ENCODE measurements around the gene PLCB1.

The PLCB1 gene

DNA sequence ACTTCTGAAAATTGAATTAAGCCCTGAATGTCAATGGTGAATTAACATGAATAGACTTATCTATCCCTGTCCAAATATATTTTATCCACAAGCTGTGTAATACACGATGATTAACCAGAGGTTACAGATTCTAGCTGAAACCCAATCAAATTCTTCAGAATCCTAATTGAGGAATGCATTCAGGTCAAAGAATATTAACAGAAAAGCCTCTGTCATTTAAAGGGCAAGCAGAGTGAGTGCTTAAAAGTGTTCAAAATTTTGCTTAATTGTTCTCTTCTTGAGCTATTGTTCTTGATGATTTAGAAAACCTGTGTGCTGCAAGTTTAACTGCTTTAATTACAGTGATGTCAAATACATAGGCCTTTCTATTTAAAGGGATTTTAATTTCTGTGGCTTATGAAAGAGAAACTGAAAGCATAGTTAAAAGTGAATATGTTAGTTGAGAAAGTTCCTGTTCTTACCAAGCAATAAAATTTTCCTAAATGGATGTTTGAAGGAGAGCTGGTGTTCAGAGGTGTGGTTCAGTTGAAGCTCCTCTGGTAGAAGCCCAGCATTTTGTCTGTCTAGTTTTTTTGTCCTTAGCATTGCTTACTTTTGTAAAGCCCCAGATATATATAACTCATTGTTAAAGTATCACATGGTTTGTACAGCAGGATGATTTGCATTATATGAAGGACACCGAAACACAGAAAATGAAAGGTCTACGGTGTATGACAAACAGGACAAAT lies 470.5 kb downstream of the PLCB1 start:
- H3K9me2 ChIP-seq (replicated peaks; ENCODE audit: control insufficient read depth, low read length), result no peaks in the 10 kb centered on the region
- no peaks in the 10 kb centered on the region for H3F3A ChIP-seq (ENCODE audit: control insufficient read depth, insufficient read depth)
- H3K27ac ChIP-seq (ENCODE audit: low read depth, low read length), result no peak overlapping the region
- TF ChIP-seq, protein P1, sequence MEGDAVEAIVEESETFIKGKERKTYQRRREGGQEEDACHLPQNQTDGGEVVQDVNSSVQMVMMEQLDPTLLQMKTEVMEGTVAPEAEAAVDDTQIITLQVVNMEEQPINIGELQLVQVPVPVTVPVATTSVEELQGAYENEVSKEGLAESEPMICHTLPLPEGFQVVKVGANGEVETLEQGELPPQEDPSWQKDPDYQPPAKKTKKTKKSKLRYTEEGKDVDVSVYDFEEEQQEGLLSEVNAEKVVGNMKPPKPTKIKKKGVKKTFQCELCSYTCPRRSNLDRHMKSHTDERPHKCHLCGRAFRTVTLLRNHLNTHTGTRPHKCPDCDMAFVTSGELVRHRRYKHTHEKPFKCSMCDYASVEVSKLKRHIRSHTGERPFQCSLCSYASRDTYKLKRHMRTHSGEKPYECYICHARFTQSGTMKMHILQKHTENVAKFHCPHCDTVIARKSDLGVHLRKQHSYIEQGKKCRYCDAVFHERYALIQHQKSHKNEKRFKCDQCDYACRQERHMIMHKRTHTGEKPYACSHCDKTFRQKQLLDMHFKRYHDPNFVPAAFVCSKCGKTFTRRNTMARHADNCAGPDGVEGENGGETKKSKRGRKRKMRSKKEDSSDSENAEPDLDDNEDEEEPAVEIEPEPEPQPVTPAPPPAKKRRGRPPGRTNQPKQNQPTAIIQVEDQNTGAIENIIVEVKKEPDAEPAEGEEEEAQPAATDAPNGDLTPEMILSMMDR (IDR thresholded peaks at IDR 0.05; ENCODE audit: low read depth, low read length, poor library complexity, severe bottlenecking), result no peak
- no peak for TF ChIP-seq EZH2phosphoT487 (IDR thresholded peaks at IDR 0.05; ENCODE audit: borderline replicate concordance, low read length)
- H3K79me2 ChIP-seq (ENCODE audit: control insufficient read depth, low read length), result no peaks in the 10 kb centered on the region
- H3K36me3 ChIP-seq (ENCODE audit: control insufficient read depth, low read length), result no peaks in the 10 kb centered on the region
- H4K20me1 ChIP-seq (ENCODE audit: control insufficient read depth, insufficient read depth, low read depth, low read length), result no peaks in the 10 kb centered on the region
- no peaks in the 10 kb centered on the region for H3K9me3 ChIP-seq (ENCODE audit: control insufficient read depth, insufficient read depth, low read length)
- H3K4me3 ChIP-seq (ENCODE audit: low read length), result no peak overlapping the region
- no peaks in the 10 kb centered on the region for H3K27me3 ChIP-seq (ENCODE audit: control insufficient read depth, low read length)
- H3K4me1 ChIP-seq (ENCODE audit: control insufficient read depth, low read length), result no peaks in the 10 kb centered on the region
- H3K4me2 ChIP-seq (ENCODE audit: low read length), result no peak overlapping the region

DNA sequence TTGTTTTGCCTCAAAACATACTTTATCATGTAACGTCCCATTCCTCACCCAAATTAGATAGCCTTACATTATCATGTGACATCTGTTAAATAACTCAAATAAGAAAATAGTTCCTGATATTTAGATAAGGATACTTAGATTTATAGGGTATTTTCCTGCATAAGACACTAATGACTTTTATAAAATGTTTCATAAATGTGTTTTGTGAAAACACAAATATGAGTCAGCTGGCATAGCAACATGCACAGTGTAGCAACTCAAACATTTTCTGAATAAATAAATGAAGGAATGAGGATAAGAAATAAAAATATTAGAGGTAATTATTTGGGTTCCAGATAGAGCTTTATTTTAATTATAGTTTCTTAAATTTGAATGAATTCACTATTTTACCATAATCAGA lies 476.4 kb downstream of the PLCB1 start:
- no peak overlapping the region for H3K4me3 ChIP-seq (ENCODE audit: low read length)
- no peak overlapping the region for H3K4me2 ChIP-seq (ENCODE audit: low read length)
- no peaks in the 10 kb centered on the region for H3K4me1 ChIP-seq (ENCODE audit: control insufficient read depth, low read length)
- no peaks in the 10 kb centered on the region for H3K79me2 ChIP-seq (ENCODE audit: control insufficient read depth, low read length)
- no peaks in the 10 kb centered on the region; the same call in 1 of the 2 replicates for H3K9me2 ChIP-seq (replicated peaks; ENCODE audit: control insufficient read depth, low read length)
- H3K9me3 ChIP-seq (ENCODE audit: control insufficient read depth, insufficient read depth, low read length), result no peaks in the 10 kb centered on the region
- H4K20me1 ChIP-seq (ENCODE audit: control insufficient read depth, insufficient read depth, low read depth, low read length), result no peaks in the 10 kb centered on the region
- H3K27me3 ChIP-seq (ENCODE audit: control insufficient read depth, low read length), result no peaks in the 10 kb centered on the region
- no peaks in the 10 kb centered on the region for H3K36me3 ChIP-seq (ENCODE audit: control insufficient read depth, low read length)
- H3F3A ChIP-seq (ENCODE audit: control insufficient read depth, insufficient read depth), result no peaks in the 10 kb centered on the region
- no peak overlapping the region for H3K27ac ChIP-seq (ENCODE audit: low read depth, low read length)
- TF ChIP-seq EZH2phosphoT487 (IDR thresholded peaks at IDR 0.05; ENCODE audit: borderline replicate concordance, low read length), result no peak
- TF ChIP-seq, protein P1 (IDR thresholded peaks at IDR 0.05; ENCODE audit: low read depth, low read length, poor library complexity, severe bottlenecking), result no peak

DNA sequence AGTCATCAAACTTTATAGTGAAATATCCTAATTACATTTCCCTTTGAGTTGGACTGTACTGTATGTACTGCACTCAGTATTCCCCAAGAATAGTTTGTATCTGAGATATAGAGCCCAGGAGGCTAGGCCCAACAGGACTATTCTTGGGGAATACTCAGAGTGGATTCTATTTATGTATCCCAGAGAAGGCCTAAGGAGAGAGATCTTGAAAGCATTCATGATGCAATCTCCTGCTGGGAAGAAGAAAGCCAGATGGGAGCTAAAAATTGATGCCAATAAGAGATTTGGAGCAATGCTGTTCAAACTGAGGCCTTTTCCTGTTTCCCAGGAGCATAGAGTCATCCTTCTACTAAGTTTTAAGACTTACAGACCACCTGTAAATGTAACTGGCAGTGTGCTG lies 484.7 kb downstream of the PLCB1 start:
- no peaks in the 10 kb centered on the region for H3K9me3 ChIP-seq (ENCODE audit: control insufficient read depth, insufficient read depth, low read length)

More for the DNA sequence above, 484.7 kb downstream of the PLCB1 start:
- Histone ChIP-seq H3K27ac (ENCODE audit: low read depth, low read length) (no peak overlapping the region), H3K4me1 (ENCODE audit: control insufficient read depth, low read length) (no peaks in the 10 kb centered on the region), H4K20me1 (ENCODE audit: control insufficient read depth, insufficient read depth, low read depth, low read length) (no peaks in the 10 kb centered on the region), H3K4me3 (ENCODE audit: low read length) (no peak overlapping the region), H3K79me2 (ENCODE audit: control insufficient read depth, low read length) (no peaks in the 10 kb centered on the region), H3K27me3 (ENCODE audit: control insufficient read depth, low read length) (no peaks in the 10 kb centered on the region), H3K4me2 (ENCODE audit: low read length) (no peak overlapping the region), H3K9me2 (replicated peaks; ENCODE audit: control insufficient read depth, low read length) (no peaks in the 10 kb centered on the region; the same call in 1 of the 2 replicates), H3F3A (ENCODE audit: control insufficient read depth, insufficient read depth) (no peaks in the 10 kb centered on the region), H3K36me3 (ENCODE audit: control insufficient read depth, low read length) (no peaks in the 10 kb centered on the region)
- TF ChIP-seq, protein P1 (IDR thresholded peaks at IDR 0.05; ENCODE audit: low read depth, low read length, poor library complexity, severe bottlenecking), result no peak
- TF ChIP-seq EZH2phosphoT487 (IDR thresholded peaks at IDR 0.05; ENCODE audit: borderline replicate concordance, low read length), result no peak
